H54 (cell line): ENCODE data around the gene IRX4.

Experiments used
- DNase-seq: peaks from one replicate; pipeline ENCODE4 v3.0.0; 2011; ENCODE audit warnings: low spot score, mixed read lengths; ENCODE audit not compliant: insufficient read length
- FAIRE-seq: peaks from 3 replicates; lab custom pipeline; 2011; peaks lifted over from hg19 to GRCh38; lab: Jason Lieb, UNC
- POLR2A ChIP-seq: IDR thresholded peaks from 2 replicates; pipeline ENCODE4 v1.6.1; 2011; ENCODE audit warnings: low read depth, mild to moderate bottlenecking, low read length

IRX4 gene

DNA sequence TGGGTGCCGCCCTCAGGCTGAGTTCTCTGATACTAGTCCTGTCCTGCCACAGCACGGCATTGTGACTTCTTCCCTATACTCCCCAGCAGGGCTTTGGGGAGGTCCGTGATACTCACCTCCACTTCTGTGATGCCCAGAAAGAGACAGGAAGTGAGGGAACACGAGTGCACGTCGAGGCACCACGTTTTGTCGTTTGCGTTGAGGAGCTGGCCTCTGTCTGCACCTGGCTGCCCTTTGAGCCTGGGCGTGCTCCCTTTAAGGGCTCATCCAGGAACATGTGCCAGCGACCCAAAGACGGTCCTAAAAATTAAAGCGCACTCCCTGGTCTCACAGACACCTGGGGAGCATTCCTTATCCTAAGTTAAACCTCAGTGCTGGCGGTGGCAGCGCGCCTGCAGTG is 8.7 kb upstream of the IRX4 start:
- FAIRE-seq: no peak
- TF ChIP-seq POLR2A: no peak
- DNase-seq: no peak

DNA sequence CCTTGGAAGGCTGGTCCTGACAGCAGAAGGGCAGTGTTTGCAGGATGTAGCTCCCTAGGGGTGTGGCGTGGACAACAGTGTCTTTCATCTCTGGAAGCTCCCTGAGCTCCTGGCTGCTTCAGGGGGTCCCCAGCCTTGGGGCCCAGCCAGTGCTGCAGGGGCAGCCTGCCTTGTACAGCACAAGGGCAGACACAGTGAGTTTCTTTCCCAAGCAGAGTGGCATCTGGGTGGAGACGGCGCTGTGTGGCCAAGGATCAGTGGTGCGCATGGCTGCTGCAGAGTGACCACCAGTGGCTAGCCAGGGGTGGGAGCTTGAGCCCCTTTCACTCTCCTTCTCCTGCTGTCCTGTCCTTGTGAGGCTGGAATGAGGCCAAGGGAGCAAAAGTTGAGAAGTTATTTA is 7.6 kb upstream of the IRX4 start:
- no peak for TF ChIP-seq POLR2A
- FAIRE-seq: no peak
- no peak for DNase-seq

- DNase-seq (no peak), FAIRE-seq (no peak)
- TF ChIP-seq POLR2A: no peak
Measured at GRCh38 chr5:1889321-1890065, 6.8 kb upstream of the IRX4 start.

- FAIRE-seq: no peak
- TF ChIP-seq POLR2A: no peak
- DNase-seq: no peak
Measured at GRCh38 chr5:1888541-1889251, 6.0 kb upstream of the IRX4 start.

DNA sequence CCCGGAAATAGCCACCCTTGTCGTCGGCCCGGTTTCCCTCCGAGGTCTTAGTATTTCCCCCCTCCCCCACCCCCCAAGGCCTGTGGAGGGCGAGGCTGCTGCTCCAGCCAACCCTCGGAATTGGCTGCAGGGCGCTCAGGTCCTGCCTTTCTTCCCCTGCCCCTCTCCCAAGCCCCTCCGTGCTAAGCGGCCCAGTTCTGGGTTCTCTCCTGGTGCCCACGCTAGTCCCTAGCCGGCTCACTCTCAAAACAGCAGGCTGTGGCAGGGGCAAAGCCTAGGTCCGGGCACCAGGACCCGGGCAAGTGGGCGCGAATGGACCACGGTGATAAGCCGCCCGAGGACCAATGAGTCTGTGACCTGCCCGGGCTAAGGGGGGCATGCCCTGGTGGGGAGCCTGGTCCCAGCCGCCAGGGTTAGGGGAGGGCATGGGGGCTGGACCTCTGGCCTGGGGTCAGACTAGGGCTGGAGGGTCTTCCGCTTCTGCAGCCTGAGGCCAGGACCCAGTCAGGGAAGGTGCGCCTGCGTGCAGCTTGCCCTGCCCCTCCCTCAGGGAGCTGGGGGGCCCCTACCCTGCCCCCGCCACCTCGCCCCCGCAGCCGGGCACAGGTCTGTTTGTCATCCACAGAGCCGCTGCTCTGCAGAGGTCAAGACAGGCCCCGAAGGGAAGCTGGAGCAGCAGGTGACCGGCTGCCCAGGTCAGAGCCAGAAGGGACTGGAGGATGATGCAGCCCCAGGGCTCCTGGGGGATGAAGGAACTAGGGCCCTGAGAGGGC is 5.0 kb upstream of the IRX4 start:
- no peak for TF ChIP-seq POLR2A
- no peak for FAIRE-seq
- no peak for DNase-seq

GRCh38 chr5:1886846-1887587 is 4.3 kb upstream of the IRX4 start:
- FAIRE-seq: no peak
- DNase-seq: no peak
- no peak for TF ChIP-seq POLR2A

DNA sequence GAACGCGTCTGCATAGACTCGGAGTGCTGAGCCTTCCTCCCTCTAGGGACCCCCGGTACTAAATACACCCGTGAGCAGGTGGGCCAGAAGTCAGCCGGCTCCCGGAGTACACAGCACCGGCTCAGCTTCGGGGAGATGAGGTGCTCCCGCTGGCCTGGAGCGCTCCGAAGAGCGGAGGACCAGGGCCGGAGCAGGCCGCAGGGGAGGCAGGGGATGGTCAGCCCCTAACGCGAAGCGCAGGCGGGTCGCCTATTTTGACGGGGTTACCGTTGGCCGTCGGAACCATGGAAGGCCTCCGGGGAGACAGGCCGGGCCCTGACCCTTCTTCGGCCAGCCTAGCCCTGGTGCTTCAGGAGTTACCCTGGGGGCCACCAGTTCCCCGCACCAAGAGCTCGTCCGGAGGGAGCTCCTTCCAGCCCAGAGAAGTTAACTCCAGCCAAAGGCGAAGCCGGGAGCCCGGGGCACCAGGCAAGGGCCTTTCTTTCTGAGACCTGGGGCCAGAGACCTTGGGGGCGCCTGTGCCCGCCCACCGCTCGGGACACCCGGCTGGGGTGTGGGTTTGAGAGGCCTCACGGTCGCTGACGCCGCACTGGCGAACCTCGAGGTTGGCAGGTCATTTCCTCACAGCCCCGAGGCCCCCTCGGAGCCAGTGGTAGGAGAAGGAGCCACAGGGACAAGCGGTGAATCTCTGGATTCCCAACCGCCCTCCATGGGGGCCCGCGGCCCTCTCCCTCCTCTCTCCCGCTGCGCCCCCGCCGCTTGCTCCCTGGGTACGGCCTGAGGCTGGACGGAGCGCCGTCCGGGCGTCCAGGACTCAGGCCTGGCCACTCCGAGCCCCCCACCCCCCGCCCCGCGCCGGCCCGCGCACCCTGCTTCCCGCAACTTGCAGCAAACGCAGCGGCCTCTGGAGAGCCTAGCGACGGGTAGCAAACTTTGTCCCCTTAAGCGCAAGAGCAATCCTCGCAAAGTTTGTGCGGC is 3.4 kb upstream of the IRX4 start:
- FAIRE-seq (no peak), DNase-seq (no peak)
- TF ChIP-seq POLR2A: no peak

DNA sequence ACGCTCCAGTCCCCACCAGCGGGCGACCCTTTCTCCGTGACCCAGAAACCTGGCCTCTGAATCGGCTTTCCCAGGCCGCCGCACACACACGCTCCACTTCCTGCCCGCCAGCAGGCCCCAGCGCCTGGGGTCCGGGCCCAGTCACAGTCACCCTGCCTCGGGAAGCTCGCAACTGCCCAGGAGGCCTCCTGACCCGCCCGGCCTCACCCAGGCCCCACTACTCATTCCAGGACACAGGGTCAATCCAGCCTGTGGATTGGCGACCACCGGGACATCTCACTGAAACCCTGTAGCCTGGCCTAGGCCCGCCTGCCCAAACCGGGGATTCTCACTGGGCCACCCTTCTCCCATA is 2.7 kb upstream of the IRX4 start:
- no peak for DNase-seq
- no peak for TF ChIP-seq POLR2A
- no peak for FAIRE-seq

DNA sequence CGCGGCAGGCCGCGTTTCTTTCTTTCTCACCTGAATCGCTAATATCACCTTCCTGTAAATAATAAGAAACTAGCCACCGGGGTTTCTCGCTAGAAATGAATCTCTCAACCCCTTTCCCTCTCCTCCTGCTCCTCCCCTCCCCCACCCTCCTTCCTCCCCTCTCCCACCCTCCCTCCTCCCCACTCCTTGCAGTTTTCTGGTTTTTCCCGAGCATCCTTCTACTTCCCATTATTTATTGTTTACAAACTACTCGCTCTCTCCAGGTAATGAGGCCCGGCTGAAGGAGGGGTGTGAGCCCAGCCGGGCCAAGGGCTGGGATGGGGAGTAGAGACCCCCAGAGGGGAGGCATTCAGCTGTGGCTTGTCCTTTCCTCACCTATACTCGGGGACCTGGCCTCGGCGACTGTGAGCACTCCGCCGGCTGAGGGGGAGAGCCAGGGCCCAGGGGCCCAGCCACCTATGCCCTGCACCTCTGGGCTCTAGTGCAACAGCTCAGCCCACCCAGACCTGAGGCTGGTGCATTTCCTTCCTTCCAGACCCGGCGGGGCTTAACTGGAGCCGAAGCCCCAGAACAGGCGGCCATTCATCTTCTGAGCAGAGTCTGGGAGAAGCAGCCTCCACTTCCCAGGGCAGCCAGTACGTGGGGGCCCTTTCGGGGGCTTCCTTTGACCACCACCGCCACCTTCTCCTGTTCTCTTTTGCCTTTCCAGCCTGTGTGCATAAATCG is 2.1 kb upstream of the IRX4 start:
- FAIRE-seq: no peak
- TF ChIP-seq POLR2A: no peak
- no peak for DNase-seq

- FAIRE-seq: no peak
- DNase-seq: no peak
- TF ChIP-seq POLR2A: no peak
Measured at GRCh38 chr5:1883925-1884677, 1.4 kb upstream of the IRX4 start.

- DNase-seq: no peak
- no peak for TF ChIP-seq POLR2A
- no peak for FAIRE-seq
Measured at GRCh38 chr5:1883120-1883924, 597 bp upstream of the IRX4 start.
